Endothelial cell of umbilical vein (primary cell): ENCODE results near the gene SP1. TPM values are rescaled to one million over a fixed set of nuclear protein-coding genes. Genes with fewer than 3 reads are reported as not detected.

Experiments
- BruUV-seq: library from RNA; stranded (reverse); fragments of 400-500 nt; replicated peaks from 2 replicates; lab custom pipeline; 2021; lab: Mats Ljungman, UMichigan
- CTCF ChIA-PET: fragments of 300-600, 350-600 bp; sonication (Branson Sonifier 250); formaldehyde crosslinking; loops from one replicate; lab custom pipeline; 2021; ENCODE audit warnings: antibody characterized with exemption, inconsistent platforms; lab: Charles Lee
- POLR2A ChIA-PET: fragments of 300-600, 350-600 bp; sonication (Branson Sonifier 250); formaldehyde crosslinking; loops from one replicate; lab custom pipeline; 2021; ENCODE audit warnings: antibody characterized with exemption, inconsistent platforms; lab: Charles Lee
- DNase-seq: peaks from one replicate; pipeline ENCODE4 v3.0.0-alpha.2; 2011; ENCODE audit warnings: low read depth, low spot score
- FAIRE-seq: peaks from 2 replicates; lab custom pipeline; 2011; peaks lifted over from hg19 to GRCh38; lab: Jason Lieb, UNC
- H2AFZ ChIP-seq: 2 replicates; pipeline ENCODE4 v1.6.0; 2012; ENCODE audit warnings: low read depth, low read length, control low read depth, inconsistent platforms
- H3K27ac ChIP-seq: 2 replicates; pipeline ENCODE4 v1.5.1; 2011; ENCODE audit warnings: low read depth, mild to moderate bottlenecking, control low read depth, low read length, moderate library complexity; ENCODE audit not compliant: insufficient read depth
- H3K27me3 ChIP-seq, 2 experiments: 2 replicates each; pipeline versions ENCODE4 v1.6.0 to v1.6.1; 2011; ENCODE audit warnings: low read length in 2 of 2, mixed read lengths in 1 of 2; ENCODE audit not compliant: control insufficient read depth in 2 of 2, insufficient read depth in 2 of 2
- H3K36me3 ChIP-seq, 2 experiments: 2 replicates in 1 of 2; 3 replicates in 1 of 2; pipeline ENCODE4 v1.5.1; 2011; ENCODE audit warnings: low read length in 2 of 2, mild to moderate bottlenecking in 1 of 2, moderate library complexity in 1 of 2; ENCODE audit not compliant: control insufficient read depth in 2 of 2, insufficient read depth in 2 of 2; ENCODE audit errors: extremely low read depth in 1 of 2
- H3K4me1 ChIP-seq: 3 replicates; pipeline ENCODE4 v1.5.1; 2011; ENCODE audit warnings: mild to moderate bottlenecking, low read length; ENCODE audit not compliant: control insufficient read depth, insufficient read depth; ENCODE audit errors: extremely low read depth
- H3K4me2 ChIP-seq: 2 replicates; pipeline ENCODE4 v1.6.1; 2011; ENCODE audit warnings: low read length, control low read depth, mixed read lengths; ENCODE audit not compliant: insufficient read depth
- H3K4me3 ChIP-seq, 3 experiments: fragments of 200-600 bp in 1 of 3; sonication (generic), shearing (Covaris generic) in 1 of 3; replicated peaks in 1 of 3; 2 replicates each; pipeline ENCODE4 v1.5.1; 2011 to 2016; ENCODE audit warnings: control low read depth in 3 of 3, low read length in 3 of 3, mild to moderate bottlenecking in 2 of 3, inconsistent platforms in 1 of 3, low read depth in 1 of 3, moderate library complexity in 1 of 3; ENCODE audit not compliant: insufficient read depth in 1 of 3
- H3K79me2 ChIP-seq: 2 replicates; pipeline ENCODE4 v1.6.0; 2012; ENCODE audit warnings: low read length, inconsistent platforms; ENCODE audit not compliant: control insufficient read depth, insufficient read depth
- H3K9ac ChIP-seq: replicated peaks from 2 replicates; pipeline ENCODE3; 2011; ENCODE audit warnings: low read length, control low read depth; ENCODE audit not compliant: insufficient read depth; ENCODE audit errors: extremely low read depth
- H3K9me1 ChIP-seq: replicated peaks from 3 replicates; pipeline ENCODE4 v1.6.0; 2011; ENCODE audit warnings: mild to moderate bottlenecking, low read length; ENCODE audit not compliant: control insufficient read depth, insufficient read depth; ENCODE audit errors: extremely low read depth
- H3K9me3 ChIP-seq: replicated peaks from 2 replicates; pipeline ENCODE4 v1.5.1; 2012; ENCODE audit warnings: low read length, inconsistent platforms; ENCODE audit not compliant: control insufficient read depth, insufficient read depth
- H4K20me1 ChIP-seq: replicated peaks from 2 replicates; pipeline ENCODE3; 2011; ENCODE audit warnings: mild to moderate bottlenecking, low read length; ENCODE audit not compliant: control insufficient read depth, insufficient read depth; ENCODE audit errors: extremely low read depth
- EZH2 ChIP-seq: IDR thresholded peaks from 2 replicates; pipeline ENCODE4 v1.6.1; 2012; ENCODE audit warnings: borderline replicate concordance, low read depth, mild to moderate bottlenecking, moderate library complexity, low read length, inconsistent platforms; ENCODE audit not compliant: severe bottlenecking
- FOS ChIP-seq: IDR thresholded peaks from 2 replicates; pipeline ENCODE4 v1.6.1; 2011; ENCODE audit warnings: mild to moderate bottlenecking, low read length, moderate library complexity, borderline replicate concordance; ENCODE audit not compliant: insufficient read depth
- GATA2 ChIP-seq: IDR thresholded peaks from 2 replicates; pipeline ENCODE4 v1.7.0; 2011; ENCODE audit warnings: low read depth, mild to moderate bottlenecking, moderate library complexity, mixed read lengths, low read length; ENCODE audit not compliant: insufficient read length, insufficient read depth
- JUN ChIP-seq: IDR thresholded peaks from 2 replicates; pipeline ENCODE4 v1.6.1; 2011; ENCODE audit warnings: borderline replicate concordance, low read depth; ENCODE audit not compliant: insufficient read length, insufficient read depth
- MYC ChIP-seq: IDR thresholded peaks from one replicate; pipeline ENCODE4 v1.6.1; 2011; ENCODE audit warnings: mild to moderate bottlenecking, low read depth, low read length
- POLR2A ChIP-seq: IDR thresholded peaks from 2 replicates; pipeline ENCODE4 v1.6.1; 2012; ENCODE audit warnings: low read depth, mild to moderate bottlenecking, control low read depth, low read length
- POLR2AphosphoS5 ChIP-seq: IDR thresholded peaks from 2 replicates; pipeline ENCODE4 v1.6.1; 2012; ENCODE audit warnings: low read depth, mild to moderate bottlenecking, control low read depth, low read length, moderate library complexity; ENCODE audit not compliant: insufficient read depth
- dilution Hi-C: fragments of 300-500 bp; cut with MboI; formaldehyde crosslinking; loops from one replicate; pipeline ENCODE4 v1.15.0; 2019; ENCODE audit warnings: low sequenced_read_pairs; ENCODE audit not compliant: extremely low pct_ligation_motif_present
- intact Hi-C: fragments of 100-400 bp; cut with micrococcal nuclease; formaldehyde crosslinking; loops from one replicate; pipeline ENCODE4 v1.10.0; 2022
- polyA plus RNA-seq, 4 experiments: library from polyadenylated mRNA; depleted of rRNA in 3 of 4; stranded (reverse) in 3 of 4; unstranded in 1 of 4; fragments of >200 nt; gene quantifications; 2 replicates each; pipeline versions ENCODE4 v1.2.1 to v1.2.3, GENCODE V29; 2011 to 2012; ENCODE audit warnings: missing spikeins in 1 of 4
- total RNA-seq: library from RNA; stranded (reverse); gene quantifications from 2 replicates; pipeline ENCODE4 v1.2.3, GENCODE V29; 2021
- TF ChIP-seq, protein P1 (sequence below), 2 donors: IDR thresholded peaks; 1 replicate in 1 of 2; 2 replicates in 1 of 2; pipeline ENCODE4 v1.5.1; 2011; ENCODE audit warnings: low read length in 2 of 2, mild to moderate bottlenecking in 2 of 2, moderate library complexity in 2 of 2, control low read depth in 1 of 2, inconsistent platforms in 1 of 2, low read depth in 1 of 2; ENCODE audit not compliant: insufficient read depth in 1 of 2; ENCODE audit errors: extremely low read depth in 1 of 2
- TF ChIP-seq, protein P2 (sequence below): IDR thresholded peaks from 2 replicates; pipeline ENCODE4 v1.6.1; 2011; ENCODE audit not compliant: insufficient read depth, insufficient read length

Gene SP1
- total and polyA plus RNA-seq, 2 donors (not counting 3 experiments of a cell fraction or from before 2014, with no cell fraction given), result 34.8 to 56.3 TPM

- H3K4me1 ChIP-seq, result no peaks in the 10 kb centered on the region
- CTCF ChIA-PET, result interaction anchor here (1.2 to 3.3 kb wide), 2 partner anchors 14 kb away, joined by 5 to 15 read pairs; no protein-coding TSS in a partner anchor
- no peak overlapping the region for H2AFZ ChIP-seq
- H3K79me2 ChIP-seq, result no peaks in the 10 kb centered on the region
- POLR2A ChIA-PET, result no interaction called here
- BruUV-seq, result no TSS peak
- no peak overlapping the region for H3K4me3 ChIP-seq
- peaks cover 21 to 23% of the 10 kb centered on the region in 2 experiments for H3K27me3 ChIP-seq
- no peaks in the 10 kb centered on the region for H4K20me1 ChIP-seq
- no peaks in the 10 kb centered on the region for H3K9me3 ChIP-seq
- no peak overlapping the region for H3K9ac ChIP-seq
- no peak overlapping the region for H3K4me2 ChIP-seq
- intact Hi-C loops (no loop called here), dilution Hi-C loops (no loop called here)
- no peak overlapping the region for H3K27ac ChIP-seq
- FAIRE-seq (no peak), DNase-seq (no peak)
- TF ChIP-seq JUN, result no peak
- TF ChIP-seq FOS, result no peak
- TF ChIP-seq, protein P1, sequence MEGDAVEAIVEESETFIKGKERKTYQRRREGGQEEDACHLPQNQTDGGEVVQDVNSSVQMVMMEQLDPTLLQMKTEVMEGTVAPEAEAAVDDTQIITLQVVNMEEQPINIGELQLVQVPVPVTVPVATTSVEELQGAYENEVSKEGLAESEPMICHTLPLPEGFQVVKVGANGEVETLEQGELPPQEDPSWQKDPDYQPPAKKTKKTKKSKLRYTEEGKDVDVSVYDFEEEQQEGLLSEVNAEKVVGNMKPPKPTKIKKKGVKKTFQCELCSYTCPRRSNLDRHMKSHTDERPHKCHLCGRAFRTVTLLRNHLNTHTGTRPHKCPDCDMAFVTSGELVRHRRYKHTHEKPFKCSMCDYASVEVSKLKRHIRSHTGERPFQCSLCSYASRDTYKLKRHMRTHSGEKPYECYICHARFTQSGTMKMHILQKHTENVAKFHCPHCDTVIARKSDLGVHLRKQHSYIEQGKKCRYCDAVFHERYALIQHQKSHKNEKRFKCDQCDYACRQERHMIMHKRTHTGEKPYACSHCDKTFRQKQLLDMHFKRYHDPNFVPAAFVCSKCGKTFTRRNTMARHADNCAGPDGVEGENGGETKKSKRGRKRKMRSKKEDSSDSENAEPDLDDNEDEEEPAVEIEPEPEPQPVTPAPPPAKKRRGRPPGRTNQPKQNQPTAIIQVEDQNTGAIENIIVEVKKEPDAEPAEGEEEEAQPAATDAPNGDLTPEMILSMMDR (IDR thresholded peaks at IDR 0.05; ENCODE audit: extremely low read depth in 1 of 2, insufficient read depth in 1 of 2, low read depth in 1 of 2, low read length in 2 of 2), result no peak
- no peak for TF ChIP-seq GATA2
- no peak for TF ChIP-seq POLR2AphosphoS5
- TF ChIP-seq EZH2, result no peak
- TF ChIP-seq POLR2A, result no peak
- TF ChIP-seq MYC, result no peak
- TF ChIP-seq, protein P2, sequence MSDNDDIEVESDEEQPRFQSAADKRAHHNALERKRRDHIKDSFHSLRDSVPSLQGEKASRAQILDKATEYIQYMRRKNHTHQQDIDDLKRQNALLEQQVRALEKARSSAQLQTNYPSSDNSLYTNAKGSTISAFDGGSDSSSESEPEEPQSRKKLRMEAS, result no peak
- no peaks in the 10 kb centered on the region for H3K36me3 ChIP-seq
- H3K9me1 ChIP-seq, result no peaks in the 10 kb centered on the region
These were observed 42.0 kb upstream of the SP1 start for GRCh38 chr12:53338017-53338416.
